Activated CD8-positive, alpha-beta T cell treated with anti-CD3 and anti-CD28 coated beads for 36 hours (primary cell): ENCODE data around the gene FRMD4A. TPM values are rescaled to one million over a fixed set of nuclear protein-coding genes. Genes with fewer than 3 reads are reported as not detected.

ENCODE experiments used
- ATAC-seq: fragments of 200-7000 bp; cut with Tn5 transposase; one replicate; pipeline ENCODE4 v1.10.0; 2021; ENCODE audit warnings: mild to moderate bottlenecking, moderate library complexity
- CTCF ChIA-PET: fragments of 350-600 bp; sonication (Branson Sonifier 250); formaldehyde crosslinking; loops from one replicate; lab custom pipeline; 2021; ENCODE audit warnings: antibody characterized with exemption; lab: Charles Lee
- POLR2A ChIA-PET: fragments of 350-600 bp; sonication (Branson Sonifier 250); formaldehyde crosslinking; loops from one replicate; lab custom pipeline; 2021; ENCODE audit warnings: antibody characterized with exemption; lab: Charles Lee
- DNase-seq: peaks from one replicate; pipeline ENCODE4 v3.0.0-alpha.2; 2020
- H3K27ac Mint-ChIP-seq: one replicate; pipeline ENCODE4 v1.8.0; 2021; ENCODE audit warnings: mild to moderate bottlenecking, mixed read lengths
- H3K27me3 Mint-ChIP-seq: one replicate; pipeline ENCODE4 v1.8.0; 2021; ENCODE audit warnings: mixed read lengths
- H3K36me3 Mint-ChIP-seq: one replicate; pipeline ENCODE4 v1.8.0; 2021; ENCODE audit warnings: low read depth, mixed read lengths
- H3K4me1 Mint-ChIP-seq: one replicate; pipeline ENCODE4 v1.8.0; 2021; ENCODE audit warnings: low read depth, mixed read lengths
- H3K4me3 Mint-ChIP-seq: one replicate; pipeline ENCODE4 v1.8.0; 2021; ENCODE audit warnings: mild to moderate bottlenecking, moderate library complexity, mixed read lengths
- H3K9me3 Mint-ChIP-seq: one replicate; pipeline ENCODE4 v1.8.0; 2021; ENCODE audit warnings: mixed read lengths
- intact Hi-C: fragments of 100-400 bp; cut with micrococcal nuclease; formaldehyde crosslinking; loops from one replicate; pipeline ENCODE4 v1.10.0; 2022
- total RNA-seq, 2 experiments: library from RNA; stranded (reverse); gene quantifications; one replicate each; pipeline ENCODE4 v1.2.3, GENCODE V29; 2021
- TF ChIP-seq, protein P1 (sequence below): fragments of 200-600 bp; IDR thresholded peaks from one replicate; pipeline ENCODE4 v1.8.0; 2022; ENCODE audit warnings: antibody characterized with exemption, mild to moderate bottlenecking

FRMD4A gene
- total RNA-seq, 2 experiments from 2014 or later: 2.1 to 2.8 TPM

DNA sequence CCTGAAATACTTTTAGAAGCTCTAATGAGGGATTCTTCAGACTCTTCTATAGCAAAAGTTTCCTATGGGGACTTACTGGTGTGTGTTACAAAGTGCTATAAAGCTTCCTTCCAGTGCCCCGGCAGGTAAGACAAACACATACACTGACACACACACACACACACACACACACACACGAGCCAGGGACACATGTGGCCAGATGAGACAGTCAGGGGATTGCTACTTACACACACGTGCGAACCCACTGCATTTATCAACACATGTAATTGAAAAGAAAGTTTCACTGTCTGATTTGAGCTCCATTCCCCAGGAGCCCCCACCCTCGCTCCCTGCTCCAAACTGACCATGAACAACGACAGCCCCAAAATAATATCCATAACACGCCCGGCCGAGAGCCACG, 624.1 kb downstream of the FRMD4A start:
- Mint-ChIP-seq H3K4me3 (peak overlapping the region; percentile 55), H3K4me1 (peaks cover 14% of the 10 kb centered on the region), H3K36me3 (no peaks in the 10 kb centered on the region), H3K27ac (no peak overlapping the region), H3K27me3 (peaks cover 37% of the 10 kb centered on the region), H3K9me3 (no peaks in the 10 kb centered on the region)
- TF ChIP-seq, protein P1, sequence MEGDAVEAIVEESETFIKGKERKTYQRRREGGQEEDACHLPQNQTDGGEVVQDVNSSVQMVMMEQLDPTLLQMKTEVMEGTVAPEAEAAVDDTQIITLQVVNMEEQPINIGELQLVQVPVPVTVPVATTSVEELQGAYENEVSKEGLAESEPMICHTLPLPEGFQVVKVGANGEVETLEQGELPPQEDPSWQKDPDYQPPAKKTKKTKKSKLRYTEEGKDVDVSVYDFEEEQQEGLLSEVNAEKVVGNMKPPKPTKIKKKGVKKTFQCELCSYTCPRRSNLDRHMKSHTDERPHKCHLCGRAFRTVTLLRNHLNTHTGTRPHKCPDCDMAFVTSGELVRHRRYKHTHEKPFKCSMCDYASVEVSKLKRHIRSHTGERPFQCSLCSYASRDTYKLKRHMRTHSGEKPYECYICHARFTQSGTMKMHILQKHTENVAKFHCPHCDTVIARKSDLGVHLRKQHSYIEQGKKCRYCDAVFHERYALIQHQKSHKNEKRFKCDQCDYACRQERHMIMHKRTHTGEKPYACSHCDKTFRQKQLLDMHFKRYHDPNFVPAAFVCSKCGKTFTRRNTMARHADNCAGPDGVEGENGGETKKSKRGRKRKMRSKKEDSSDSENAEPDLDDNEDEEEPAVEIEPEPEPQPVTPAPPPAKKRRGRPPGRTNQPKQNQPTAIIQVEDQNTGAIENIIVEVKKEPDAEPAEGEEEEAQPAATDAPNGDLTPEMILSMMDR: no peak
- intact Hi-C loops: no loop called here
- ATAC-seq (no peak), DNase-seq (no peak)
- ChIA-PET CTCF (interaction anchor here (1.3 to 1.4 kb wide), 2 partner anchors 13 to 71 kb away, joined by 4 read pairs; no protein-coding TSS in a partner anchor), POLR2A (no interaction called here)

DNA sequence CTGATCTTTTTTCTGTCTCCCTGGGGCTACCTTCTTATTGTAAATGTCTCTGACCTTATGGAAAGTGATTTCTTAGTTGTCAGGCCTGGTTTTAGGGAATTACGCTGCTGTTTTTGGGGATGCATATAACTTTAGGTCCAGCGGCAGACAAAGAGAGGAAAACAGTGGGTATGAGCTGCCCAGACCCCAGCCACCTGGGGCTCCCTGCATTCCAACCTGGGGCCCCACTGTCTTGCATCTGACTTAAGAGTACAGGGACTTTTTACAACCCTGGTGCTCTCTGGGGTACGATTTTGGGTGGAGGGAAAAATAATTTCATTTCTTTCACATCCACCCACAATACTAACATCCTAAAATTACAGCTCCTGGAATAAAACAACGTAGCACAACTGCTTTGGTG, 624.5 kb downstream of the FRMD4A start:
- TF ChIP-seq, protein P1: no peak
- no peak overlapping the region for H3K27ac Mint-ChIP-seq
- ChIA-PET CTCF (interaction anchor here (1.4 kb wide), 1 partner anchor 71 kb away, joined by 4 read pairs; no protein-coding TSS in a partner anchor), POLR2A (no interaction called here)
- H3K4me1 Mint-ChIP-seq: peaks cover 14% of the 10 kb centered on the region
- no peak for DNase-seq
- no peak for ATAC-seq
- H3K4me3 Mint-ChIP-seq: no peak overlapping the region
- intact Hi-C loops: no loop called here
- no peaks in the 10 kb centered on the region for H3K9me3 Mint-ChIP-seq
- H3K27me3 Mint-ChIP-seq: peaks cover 38% of the 10 kb centered on the region
- H3K36me3 Mint-ChIP-seq: no peaks in the 10 kb centered on the region

DNA sequence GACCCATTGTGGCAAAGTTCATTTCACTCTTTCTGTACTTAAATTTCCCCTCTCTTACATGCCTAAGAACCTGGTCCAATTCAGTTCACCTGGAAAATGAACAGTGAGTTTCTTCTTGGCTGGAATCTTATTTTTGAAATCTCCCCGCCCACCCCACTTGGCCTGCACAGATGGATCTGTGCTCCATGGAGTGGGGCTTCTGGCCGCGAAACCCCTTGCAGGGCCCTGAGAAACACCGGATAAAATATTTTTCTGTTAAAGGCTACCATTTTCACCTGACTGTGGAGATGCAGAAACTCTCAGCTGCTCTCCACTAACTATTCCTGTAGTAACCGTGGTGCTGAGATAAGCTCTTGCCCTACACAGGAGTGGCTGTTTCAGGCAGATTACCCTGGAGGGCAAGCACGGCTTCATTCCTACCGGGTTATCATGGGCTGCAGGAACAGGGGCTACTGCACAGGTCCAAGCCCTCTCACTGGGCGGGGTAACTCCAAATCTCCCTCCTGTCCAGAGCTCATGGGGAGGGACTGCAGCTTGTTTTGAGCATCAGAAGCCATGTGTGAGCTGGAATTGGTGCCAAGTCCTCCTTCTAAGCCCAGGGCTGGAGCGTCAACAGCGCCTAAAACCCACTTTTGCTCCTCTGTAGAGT, 625.1 kb downstream of the FRMD4A start:
- no peak for ATAC-seq

DNA sequence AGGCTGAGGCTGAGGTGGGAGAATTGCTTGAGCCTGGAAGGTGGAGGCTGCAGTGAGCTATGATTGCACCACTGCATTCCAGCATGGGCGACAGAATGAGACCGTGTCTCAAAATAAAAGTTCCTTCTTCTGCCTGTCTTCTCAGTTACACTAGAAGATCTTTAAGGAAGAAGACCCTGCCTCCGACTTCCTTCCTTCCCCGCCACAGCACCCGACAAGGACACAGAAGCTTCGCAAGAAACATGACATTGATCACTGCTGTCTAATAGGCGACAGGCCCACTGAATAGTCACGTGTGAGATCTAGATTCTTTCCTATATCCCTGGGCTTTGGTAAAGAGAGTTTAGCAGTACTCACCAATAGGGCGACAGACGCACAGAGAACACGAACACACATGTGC, 625.8 kb downstream of the FRMD4A start:
- no peak for ATAC-seq
- TF ChIP-seq, protein P1: no peak
- ChIA-PET CTCF (no interaction called here), POLR2A (no interaction called here)
- H3K27me3 Mint-ChIP-seq: peaks cover 42% of the 10 kb centered on the region
- H3K9me3 Mint-ChIP-seq: no peaks in the 10 kb centered on the region
- intact Hi-C loops: no loop called here
- no peak overlapping the region for H3K4me3 Mint-ChIP-seq
- H3K27ac Mint-ChIP-seq: no peak overlapping the region
- peaks cover 16% of the 10 kb centered on the region for H3K4me1 Mint-ChIP-seq
- no peak for DNase-seq
- no peaks in the 10 kb centered on the region for H3K36me3 Mint-ChIP-seq

More for the DNA sequence above, 625.1 kb downstream of the FRMD4A start:
- DNase-seq: no peak
- peaks cover 14% of the 10 kb centered on the region for H3K4me1 Mint-ChIP-seq
- CTCF ChIA-PET: interaction anchor here (1.4 kb wide), 1 partner anchor 72 kb away, joined by 4 read pairs; no protein-coding TSS in a partner anchor
- no peak overlapping the region for H3K27ac Mint-ChIP-seq
- H3K9me3 Mint-ChIP-seq: no peaks in the 10 kb centered on the region
- no peak overlapping the region for H3K4me3 Mint-ChIP-seq
- H3K27me3 Mint-ChIP-seq: peaks cover 38% of the 10 kb centered on the region
- TF ChIP-seq, protein P1: no peak
- POLR2A ChIA-PET: no interaction called here
- intact Hi-C loops: no loop called here
- no peaks in the 10 kb centered on the region for H3K36me3 Mint-ChIP-seq

DNA sequence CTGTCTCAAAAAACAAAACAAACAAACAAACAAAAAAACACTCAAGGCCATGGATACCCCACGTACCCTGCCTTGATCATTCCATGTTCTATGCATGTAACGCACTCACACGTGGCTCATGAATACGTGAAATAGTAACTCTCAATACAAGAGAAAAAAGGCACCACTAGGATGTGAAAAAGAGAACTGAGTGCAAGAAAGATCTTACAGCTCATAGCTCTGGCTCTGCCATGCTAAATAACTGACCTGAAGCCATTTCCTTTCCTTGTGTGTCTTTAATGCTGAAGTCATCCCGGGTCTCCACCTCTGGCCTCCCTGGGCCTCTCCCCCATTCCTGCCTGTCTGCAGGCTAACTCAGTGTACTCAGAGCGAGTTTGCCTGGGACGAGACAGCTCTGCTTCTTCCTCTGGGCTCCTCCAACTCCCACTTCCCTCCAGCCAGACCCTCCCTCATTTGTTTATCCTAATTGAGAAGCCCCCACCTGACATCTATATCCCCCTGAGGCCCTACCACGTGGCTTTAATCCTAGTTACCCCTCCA, 626.7 kb downstream of the FRMD4A start:
- DNase-seq: no peak
- H3K27ac Mint-ChIP-seq: no peak overlapping the region
- no peak for ATAC-seq
- CTCF ChIA-PET: no interaction called here
- intact Hi-C loops: no loop called here
- peaks cover 40% of the 10 kb centered on the region for H3K27me3 Mint-ChIP-seq
- H3K4me3 Mint-ChIP-seq: no peak overlapping the region
- no peaks in the 10 kb centered on the region for H3K36me3 Mint-ChIP-seq
- POLR2A ChIA-PET: interaction anchor here (0.7 kb wide), 1 partner anchor 98 kb away, joined by 3 read pairs; no protein-coding TSS in a partner anchor
- H3K4me1 Mint-ChIP-seq: peaks cover 16% of the 10 kb centered on the region
- TF ChIP-seq, protein P1: no peak
- H3K9me3 Mint-ChIP-seq: no peaks in the 10 kb centered on the region
